Panc1 (cell line): ENCODE measurements around the gene S1PR3.

Experiments used
- CTCF ChIP-seq: fragments of 450-650 bp; IDR thresholded peaks from 2 replicates; pipeline ENCODE4 v1.5.1; 2017; ENCODE audit warnings: mild to moderate bottlenecking
- POLR2AphosphoS5 ChIP-seq: IDR thresholded peaks from 2 replicates; pipeline ENCODE4 v1.6.1; 2012; ENCODE audit warnings: mild to moderate bottlenecking, low read depth, low read length, moderate library complexity
- REST ChIP-seq, 2 experiments: IDR thresholded peaks; 2 replicates each; pipeline ENCODE4 v1.6.1; 2011 to 2012; ENCODE audit warnings: low read depth in 2 of 2, control low read depth in 1 of 2, low read length in 1 of 2, mild to moderate bottlenecking in 1 of 2, moderate library complexity in 1 of 2; ENCODE audit not compliant: insufficient read depth in 1 of 2
- SIN3A ChIP-seq: IDR thresholded peaks from 2 replicates; pipeline ENCODE4 v1.6.1; 2012; ENCODE audit warnings: low read depth, mild to moderate bottlenecking, low read length, moderate library complexity, borderline replicate concordance; ENCODE audit not compliant: insufficient read depth
- TCF7L2 ChIP-seq: IDR thresholded peaks from 2 replicates; pipeline ENCODE4 v1.6.1; 2011; ENCODE audit warnings: mild to moderate bottlenecking, low read depth, low read length, inconsistent platforms

GRCh38 chr9:89008744-89009545, 17.7 kb downstream of the S1PR3 start:
- TF ChIP-seq POLR2AphosphoS5, result no peak
- TF ChIP-seq CTCF, result 0 out of 2 replicates have a peak, but pooled peaks have one; percentile 12
- TF ChIP-seq TCF7L2, result no peak
- no peak for TF ChIP-seq REST (IDR thresholded peaks at IDR 0.05; ENCODE audit: insufficient read depth in 1 of 2, low read depth in 2 of 2, low read length in 1 of 2)
- TF ChIP-seq SIN3A, result no peak
